ENCODE data around the gene SYN1.

DNA sequence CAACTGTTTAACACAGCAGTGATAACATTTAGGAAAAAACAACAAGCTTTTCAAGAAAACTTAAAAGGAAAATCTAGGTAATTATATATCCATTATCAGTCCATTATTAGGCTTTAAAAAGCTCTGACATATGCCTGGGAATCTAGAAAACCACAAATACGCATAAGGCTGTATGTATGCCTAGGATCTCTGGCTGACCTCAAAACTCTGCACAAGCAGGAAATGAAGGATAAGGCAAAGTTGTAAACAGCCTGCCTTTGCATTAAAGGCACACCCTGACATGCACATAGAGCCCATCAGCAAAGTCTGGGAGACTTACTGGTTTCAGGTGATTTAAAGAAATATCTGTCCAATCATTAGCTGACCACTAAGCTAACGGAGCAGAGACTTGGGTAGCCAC is 23.4 kb downstream of the SYN1 start:
- no peak for TF ChIP-seq POLR2A (IDR thresholded peaks at IDR 0.05)
- TF ChIP-seq, protein P1, sequence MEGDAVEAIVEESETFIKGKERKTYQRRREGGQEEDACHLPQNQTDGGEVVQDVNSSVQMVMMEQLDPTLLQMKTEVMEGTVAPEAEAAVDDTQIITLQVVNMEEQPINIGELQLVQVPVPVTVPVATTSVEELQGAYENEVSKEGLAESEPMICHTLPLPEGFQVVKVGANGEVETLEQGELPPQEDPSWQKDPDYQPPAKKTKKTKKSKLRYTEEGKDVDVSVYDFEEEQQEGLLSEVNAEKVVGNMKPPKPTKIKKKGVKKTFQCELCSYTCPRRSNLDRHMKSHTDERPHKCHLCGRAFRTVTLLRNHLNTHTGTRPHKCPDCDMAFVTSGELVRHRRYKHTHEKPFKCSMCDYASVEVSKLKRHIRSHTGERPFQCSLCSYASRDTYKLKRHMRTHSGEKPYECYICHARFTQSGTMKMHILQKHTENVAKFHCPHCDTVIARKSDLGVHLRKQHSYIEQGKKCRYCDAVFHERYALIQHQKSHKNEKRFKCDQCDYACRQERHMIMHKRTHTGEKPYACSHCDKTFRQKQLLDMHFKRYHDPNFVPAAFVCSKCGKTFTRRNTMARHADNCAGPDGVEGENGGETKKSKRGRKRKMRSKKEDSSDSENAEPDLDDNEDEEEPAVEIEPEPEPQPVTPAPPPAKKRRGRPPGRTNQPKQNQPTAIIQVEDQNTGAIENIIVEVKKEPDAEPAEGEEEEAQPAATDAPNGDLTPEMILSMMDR (IDR thresholded peaks at IDR 0.05), result no peak
